Uterus (tissue), 2 donors: ENCODE data around the gene PLXDC2.

ENCODE experiments used
- POLR2A ChIP-seq, 2 donors: fragments of 450-650 bp; IDR thresholded peaks; one replicate each; pipeline ENCODE4 v1.6.1; 2016; ENCODE audit warnings: antibody characterized with exemption in 2 of 2, mild to moderate bottlenecking in 1 of 2, moderate library complexity in 1 of 2
- TF ChIP-seq, protein P1 (sequence below), 4 experiments: fragments of 200-600 bp in 2 of 4; fragments of 450-650 bp in 2 of 4; sonication (generic) in 2 of 4; IDR thresholded peaks; one replicate each; pipeline ENCODE4 v1.5.1; 2016 to 2019; ENCODE audit warnings: antibody characterized with exemption in 4 of 4, mild to moderate bottlenecking in 2 of 4, moderate library complexity in 1 of 4

DNA sequence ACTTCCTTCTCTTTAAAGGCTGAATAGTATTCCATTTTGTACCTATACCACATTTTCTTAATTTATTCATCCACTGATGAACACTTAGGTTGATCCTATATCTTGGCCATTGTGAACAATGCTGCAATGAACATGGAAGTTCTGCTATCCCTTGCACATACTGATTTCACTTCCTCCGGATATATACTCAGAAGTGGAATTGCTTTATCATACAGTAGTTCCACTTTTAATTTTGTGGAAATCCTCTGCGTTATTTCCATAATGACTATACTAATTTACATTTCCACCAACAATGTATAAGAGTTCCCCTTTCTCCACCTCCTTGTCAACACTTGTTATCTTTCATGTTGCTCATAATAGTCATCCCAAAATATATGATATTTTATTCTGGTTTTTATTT is 312.6 kb downstream of the PLXDC2 start:
- no peak for TF ChIP-seq POLR2A (IDR thresholded peaks at IDR 0.05)
- TF ChIP-seq, protein P1, sequence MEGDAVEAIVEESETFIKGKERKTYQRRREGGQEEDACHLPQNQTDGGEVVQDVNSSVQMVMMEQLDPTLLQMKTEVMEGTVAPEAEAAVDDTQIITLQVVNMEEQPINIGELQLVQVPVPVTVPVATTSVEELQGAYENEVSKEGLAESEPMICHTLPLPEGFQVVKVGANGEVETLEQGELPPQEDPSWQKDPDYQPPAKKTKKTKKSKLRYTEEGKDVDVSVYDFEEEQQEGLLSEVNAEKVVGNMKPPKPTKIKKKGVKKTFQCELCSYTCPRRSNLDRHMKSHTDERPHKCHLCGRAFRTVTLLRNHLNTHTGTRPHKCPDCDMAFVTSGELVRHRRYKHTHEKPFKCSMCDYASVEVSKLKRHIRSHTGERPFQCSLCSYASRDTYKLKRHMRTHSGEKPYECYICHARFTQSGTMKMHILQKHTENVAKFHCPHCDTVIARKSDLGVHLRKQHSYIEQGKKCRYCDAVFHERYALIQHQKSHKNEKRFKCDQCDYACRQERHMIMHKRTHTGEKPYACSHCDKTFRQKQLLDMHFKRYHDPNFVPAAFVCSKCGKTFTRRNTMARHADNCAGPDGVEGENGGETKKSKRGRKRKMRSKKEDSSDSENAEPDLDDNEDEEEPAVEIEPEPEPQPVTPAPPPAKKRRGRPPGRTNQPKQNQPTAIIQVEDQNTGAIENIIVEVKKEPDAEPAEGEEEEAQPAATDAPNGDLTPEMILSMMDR (IDR thresholded peaks at IDR 0.05), result no peak
